A549 (cell line): ENCODE measurements around the gene LRRC73.

Experiments
- CTCF ChIP-seq: fragments of >200 bp; sonication (Bioruptor Twin); formaldehyde crosslinking; IDR thresholded peaks from 3 replicates; pipeline ENCODE4 v1.5.1; 2016
- ESRRA ChIP-seq: fragments of 150-350 bp; IDR thresholded peaks from 2 replicates; pipeline ENCODE4 v1.6.1; 2014; ENCODE audit warnings: mild to moderate bottlenecking, low read length, borderline replicate concordance
- HMGXB4 ChIP-seq: fragments of 250-450 bp; sonication (Bioruptor Pico); IDR thresholded peaks from 2 replicates; pipeline ENCODE4 v1.5.0; 2021; ENCODE audit warnings: mild to moderate bottlenecking, moderate library complexity, borderline replicate concordance
- POLR2A ChIP-seq: IDR thresholded peaks from 2 replicates; pipeline ENCODE4 v1.6.1; 2012; ENCODE audit warnings: mild to moderate bottlenecking, low read length
- RARB ChIP-seq: fragments of 250-450 bp; sonication (Bioruptor Pico); IDR thresholded peaks from 2 replicates; pipeline ENCODE4 v1.8.0; 2021; ENCODE audit warnings: mild to moderate bottlenecking, moderate library complexity

- TF ChIP-seq CTCF, result no peak
- no peak for TF ChIP-seq ESRRA
- no peak for TF ChIP-seq HMGXB4
- TF ChIP-seq POLR2A, result no peak
- no peak for TF ChIP-seq RARB
Observed at GRCh38 chr6:43489277-43490072, 20.7 kb downstream of the LRRC73 start.
